GM19372 (cell line): Measurements from ENCODE around the gene MAZ.
"Not testable (repeated sequence)": the region's sequence is repeated elsewhere in the genome, so short reads cannot be mapped to it uniquely, and the experiment has no call there.

ENCODE experiments used
- ATAC-seq: cut with Tn5 transposase; IDR thresholded peaks from one replicate; pipeline ENCODE4 v1.9.1; 2021; ENCODE audit warnings: mild to moderate bottlenecking, low read depth, moderate library complexity; ENCODE audit not compliant: unreplicated experiment

Gene MAZ

DNA sequence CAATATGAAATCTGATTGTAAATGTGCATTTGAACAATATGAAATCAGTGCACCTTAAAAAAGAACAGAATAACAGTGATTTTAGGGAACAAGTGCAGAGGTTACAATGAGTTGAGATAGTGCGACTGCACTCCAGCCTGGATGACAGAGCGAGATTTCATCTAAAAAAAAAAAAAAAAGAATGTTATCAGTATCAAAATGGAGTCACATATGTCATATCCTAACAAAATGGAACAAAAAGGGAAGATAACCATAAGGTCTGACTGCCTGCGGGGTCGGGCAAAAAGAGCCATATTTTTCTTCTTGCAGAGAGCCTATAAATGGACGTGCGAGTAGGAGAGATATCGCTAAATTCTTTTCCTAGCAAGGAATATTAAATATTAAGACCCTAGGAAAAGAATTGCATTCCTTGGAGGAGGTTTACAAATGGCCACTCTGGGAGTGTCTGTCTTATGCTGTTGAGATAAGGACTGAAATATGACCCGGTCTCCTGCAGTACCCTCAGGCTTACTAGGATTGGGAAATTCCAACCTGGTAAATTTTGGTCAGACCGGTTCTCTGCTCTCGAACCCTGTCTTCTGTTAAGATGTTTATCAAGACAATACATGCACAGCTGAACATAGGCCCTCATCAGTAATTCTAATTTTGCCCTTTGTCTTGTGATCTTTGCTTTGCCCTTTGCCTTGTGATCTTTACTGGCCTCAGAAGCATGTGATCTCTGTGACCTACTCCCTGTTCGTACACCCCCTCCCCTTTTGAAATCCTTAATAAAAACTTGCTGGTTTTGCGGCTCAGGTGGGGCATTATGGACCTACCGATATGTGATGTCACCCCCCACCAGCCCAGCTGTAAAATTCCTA lies 23.0 kb upstream of the MAZ start:
- ATAC-seq = not testable (repeated sequence)

DNA sequence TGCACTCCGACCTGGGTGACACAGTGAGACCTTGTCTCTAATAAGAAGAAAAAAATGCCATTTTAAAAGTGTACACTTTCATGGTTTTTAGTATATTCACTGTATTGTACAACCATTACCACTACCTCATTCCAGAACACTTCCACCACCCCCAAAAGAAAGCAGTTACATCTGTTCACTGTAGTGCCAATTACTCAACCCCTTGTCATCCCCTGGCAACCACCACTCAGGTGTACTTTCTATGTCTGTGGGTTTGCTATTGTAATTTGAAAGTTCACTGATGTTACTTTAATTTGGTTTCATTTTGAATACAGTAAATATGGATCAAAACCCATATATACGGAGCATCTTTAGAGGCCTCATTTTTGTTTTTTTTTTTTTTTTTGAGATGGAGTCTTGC lies 22.2 kb upstream of the MAZ start:
- no peak for ATAC-seq

DNA sequence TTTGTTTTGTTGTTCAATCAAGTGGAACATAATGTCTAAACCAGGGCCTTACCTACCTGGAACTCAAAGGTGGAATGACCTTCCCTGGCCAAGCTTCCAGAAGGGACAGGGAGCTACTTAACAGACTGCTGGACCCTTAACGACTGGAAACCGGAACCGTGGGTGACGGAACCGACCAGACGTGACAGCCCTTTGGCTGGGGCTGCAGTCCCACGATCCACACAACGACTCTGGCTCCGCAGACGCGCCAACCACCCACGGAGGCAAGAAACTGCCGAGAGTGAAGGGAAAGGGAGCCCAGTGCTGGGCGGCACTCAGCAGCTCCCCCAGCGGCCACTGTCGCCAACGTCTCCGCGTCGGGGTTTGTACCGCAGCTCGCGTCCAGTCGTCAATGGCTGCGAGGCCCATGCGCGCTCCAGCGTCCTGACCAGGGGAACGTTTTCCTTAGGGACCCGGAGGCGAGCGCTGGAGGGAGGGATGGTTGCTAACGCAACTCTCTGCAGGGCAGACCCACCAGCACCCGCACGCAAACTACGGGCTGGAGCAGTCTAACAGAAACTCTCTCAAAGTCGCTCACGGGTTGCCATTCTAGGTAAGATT lies 21.3 kb upstream of the MAZ start:
- ATAC-seq = no peak

DNA sequence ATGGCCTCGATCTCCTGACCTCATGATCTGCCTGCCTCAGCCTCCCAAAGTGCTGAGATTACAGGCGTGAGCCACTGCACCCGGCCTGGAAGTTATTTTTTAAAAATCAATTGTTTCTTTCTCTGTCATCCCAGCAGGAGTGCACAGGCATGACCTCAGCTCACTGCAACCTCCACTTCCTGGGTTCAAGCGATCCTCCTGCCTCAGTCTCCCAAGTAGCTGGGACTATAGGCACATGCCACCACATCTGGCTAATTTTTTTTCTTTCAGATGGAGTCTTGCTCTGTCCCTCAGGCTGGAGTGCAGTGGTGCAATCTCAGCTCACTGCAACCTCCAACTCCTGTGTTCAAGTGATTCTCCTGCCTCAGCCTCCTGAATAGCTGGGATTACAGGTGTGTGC lies 19.2 kb upstream of the MAZ start:
- not testable (repeated sequence) for ATAC-seq

DNA sequence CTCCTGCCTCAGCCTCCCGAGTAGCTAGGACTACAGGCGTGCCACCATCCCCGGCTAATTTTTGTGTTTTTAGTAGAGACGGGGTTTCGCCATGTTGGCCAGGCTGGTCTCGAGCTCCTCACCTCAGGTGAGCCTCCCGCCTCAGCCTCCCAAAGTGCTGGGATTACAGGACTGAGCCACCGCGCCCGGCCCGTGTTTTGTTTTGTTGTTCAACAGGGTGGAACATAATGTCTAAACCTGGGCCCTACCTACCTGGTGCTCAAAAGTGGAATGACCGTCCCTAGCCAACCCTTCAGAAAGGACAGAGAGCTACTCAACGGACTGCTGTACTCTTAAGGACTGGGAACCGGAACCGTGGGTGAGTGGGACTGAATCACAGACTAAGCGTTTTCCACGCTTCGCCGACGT lies 16.6 kb upstream of the MAZ start:
- ATAC-seq = no peak

DNA sequence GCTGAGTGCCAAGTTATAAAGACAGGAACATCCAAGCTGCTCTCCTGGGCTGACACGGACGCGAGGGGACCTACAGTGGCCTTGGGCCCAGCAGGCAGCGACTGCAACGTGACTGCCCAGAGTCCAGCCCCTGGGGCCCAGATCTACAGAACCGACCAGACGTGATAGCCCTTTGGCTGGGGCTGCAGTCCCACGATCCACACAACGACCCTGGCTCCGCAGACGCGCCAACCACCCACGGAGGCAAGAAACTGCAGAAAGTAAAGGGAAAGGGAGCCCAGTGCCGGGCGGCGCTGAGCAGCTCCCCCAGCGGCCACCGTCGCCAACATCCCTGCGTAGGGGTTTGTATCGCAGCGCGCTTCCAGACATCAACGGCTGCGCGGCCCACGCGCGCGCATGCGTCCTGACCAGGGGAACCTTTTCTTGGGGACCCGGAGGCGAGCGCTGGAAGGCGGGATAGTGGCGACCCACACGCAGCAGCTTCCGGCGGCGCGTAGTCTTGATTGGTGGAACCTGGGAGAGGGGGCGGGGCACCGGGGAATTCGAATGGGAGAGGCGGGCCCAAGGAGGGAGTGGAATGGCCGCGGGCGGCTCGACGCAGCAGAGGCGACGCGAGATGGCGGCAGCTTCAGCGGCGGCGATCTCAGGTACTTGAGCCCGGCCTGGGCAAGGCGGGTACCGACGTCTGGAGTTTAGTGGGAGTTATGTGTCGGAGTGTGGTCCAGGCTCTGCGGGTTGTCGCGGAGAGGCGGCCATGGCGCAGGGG lies 16.0 kb upstream of the MAZ start, which contains the start of gene KIF22:
Gene KIF22, plus strand, starts transcription at position 569 of the 766 bp plus-strand sequence. Its CDS starts 9 bp downstream, at position 578.
- ATAC-seq = peak; percentile 92

DNA sequence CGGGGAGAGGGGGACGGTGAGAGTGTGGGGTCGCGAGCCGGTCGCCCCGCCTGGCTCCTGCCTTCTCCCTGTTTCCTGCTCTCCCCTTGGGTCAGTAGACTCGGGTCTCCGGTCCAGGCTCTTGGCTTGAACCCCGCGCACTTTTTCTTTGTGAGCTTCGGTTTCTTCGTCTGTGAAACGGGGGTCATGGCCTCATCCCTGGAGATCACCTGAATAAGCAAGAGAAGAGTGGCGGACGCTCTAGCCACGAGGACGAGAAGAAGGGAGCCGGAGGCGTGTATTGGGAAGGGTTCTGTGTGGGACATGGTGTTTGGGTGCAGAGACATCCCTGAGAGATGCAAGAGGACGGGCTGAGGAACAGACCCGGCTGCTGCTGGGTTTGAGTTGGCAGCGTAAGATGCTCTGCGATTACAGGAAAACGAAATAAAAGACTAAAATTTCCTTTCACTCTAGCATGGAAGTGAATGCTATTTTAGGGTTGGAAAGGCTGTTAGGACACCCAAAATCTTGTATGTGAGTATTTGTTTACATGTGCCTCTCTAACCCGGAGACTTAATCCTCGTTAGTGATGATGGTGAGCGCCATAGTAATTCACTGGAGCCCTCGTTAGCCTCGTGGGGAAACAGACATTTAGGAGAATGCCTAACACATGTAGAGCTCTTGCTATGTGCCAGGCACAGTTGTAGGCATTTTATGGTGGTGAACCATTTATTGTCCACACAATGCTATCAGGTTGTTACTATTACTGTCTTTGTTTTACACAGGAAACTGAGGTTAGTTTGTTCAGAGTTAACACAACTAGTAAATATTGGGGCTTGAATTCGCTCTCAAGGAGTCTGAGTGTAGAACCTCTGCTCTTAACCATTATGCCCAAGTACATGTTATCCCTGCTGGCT lies 15.1 kb upstream of the MAZ start:
- peak; percentile 24 for ATAC-seq

DNA sequence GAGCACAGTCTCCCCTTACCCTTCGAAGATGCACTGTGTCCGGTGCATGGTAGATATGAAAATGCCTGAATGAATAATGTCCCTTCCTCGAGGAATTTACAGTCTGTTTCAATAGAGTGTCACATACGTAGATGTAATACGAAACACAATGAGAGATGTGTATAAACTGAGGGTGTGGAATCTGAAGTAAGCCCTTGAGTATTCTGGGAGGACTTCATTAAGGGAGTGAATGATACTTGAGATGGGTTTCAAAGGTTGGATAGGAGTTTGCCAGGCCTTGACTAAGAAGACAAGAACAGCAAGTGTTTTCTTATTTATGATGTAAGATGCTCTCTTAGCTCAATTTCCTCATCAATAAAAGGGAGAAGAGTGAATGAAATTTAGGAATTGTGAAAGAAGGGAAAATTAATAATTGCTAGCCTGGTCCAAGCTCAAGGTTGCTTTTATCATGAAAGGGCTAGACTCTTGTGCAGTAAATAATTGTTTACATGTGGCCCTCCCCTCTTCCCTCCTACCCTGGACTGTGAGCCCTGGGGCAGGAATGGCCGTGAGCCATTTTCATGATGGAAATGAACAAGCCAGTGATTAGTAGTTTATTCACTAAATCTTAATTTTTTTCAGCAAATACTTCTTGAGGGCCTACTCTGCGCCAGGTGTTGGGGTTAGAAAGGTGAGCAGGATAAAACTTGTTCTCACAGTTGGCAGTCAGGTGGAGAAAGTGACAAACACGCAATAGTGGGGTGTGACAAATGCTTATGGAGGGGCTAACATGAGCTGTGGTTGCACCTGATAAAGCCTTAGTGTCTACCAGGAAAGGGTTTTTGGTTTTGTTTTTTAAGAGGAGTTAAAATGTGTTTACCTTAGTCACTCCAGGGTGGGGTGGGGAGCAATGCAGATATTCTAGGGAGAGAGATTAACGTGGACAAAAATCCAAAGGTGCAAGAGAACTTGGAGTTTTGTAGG lies 14.2 kb upstream of the MAZ start:
- no peak for ATAC-seq

DNA sequence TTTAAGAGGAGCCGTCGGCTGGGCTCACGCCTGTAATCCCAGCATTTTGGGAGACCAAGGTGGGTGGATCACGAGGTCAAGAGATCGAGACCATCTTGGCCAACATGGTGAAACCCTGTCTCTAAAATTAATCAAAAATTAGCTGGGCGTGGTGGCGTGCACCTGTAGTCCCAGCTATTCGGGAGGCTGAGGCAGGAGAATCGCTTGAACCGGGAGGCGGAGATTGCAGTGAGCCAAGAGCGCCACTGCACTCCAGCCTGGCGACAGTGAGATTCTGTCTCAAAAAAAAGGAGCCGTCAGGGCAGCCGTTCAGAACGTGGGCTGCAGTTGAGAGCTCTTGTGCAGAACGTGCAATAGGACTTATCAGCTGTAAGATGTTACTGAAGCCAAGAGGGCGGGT lies 13.2 kb upstream of the MAZ start:
- not testable (repeated sequence) for ATAC-seq

GRCh38 chr16:29794231-29794710 lies 12.1 kb upstream of the MAZ start:
- ATAC-seq = no peak

GRCh38 chr16:29802416-29802935 lies 3.9 kb upstream of the MAZ start:
- ATAC-seq = no peak

DNA sequence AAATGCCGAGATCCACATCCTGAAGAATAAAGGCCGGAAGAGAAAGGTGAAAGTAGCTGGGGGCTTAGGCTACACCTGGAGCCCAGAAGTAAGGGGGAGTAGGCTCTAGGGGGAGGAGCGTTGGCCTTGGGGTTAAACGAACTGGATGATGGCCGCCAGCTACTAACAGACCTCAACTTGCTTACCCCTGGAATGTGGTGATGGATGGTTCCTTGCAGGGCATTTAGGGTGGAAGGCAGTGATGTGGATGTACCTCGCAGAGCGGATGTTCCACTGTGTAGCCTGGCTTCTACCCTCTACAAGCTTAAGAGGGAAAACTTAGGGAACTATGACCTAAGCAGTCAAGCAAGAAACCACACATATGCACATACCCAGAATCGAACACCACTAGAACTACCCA lies 2.3 kb upstream of the MAZ start:
- no peak for ATAC-seq

- no peak for ATAC-seq
These were observed 1.7 kb upstream of the MAZ start for GRCh38 chr16:29804455-29805231.

- ATAC-seq = peak; percentile 60
These were observed 864 bp upstream of the MAZ start for GRCh38 chr16:29805232-29806098.

DNA sequence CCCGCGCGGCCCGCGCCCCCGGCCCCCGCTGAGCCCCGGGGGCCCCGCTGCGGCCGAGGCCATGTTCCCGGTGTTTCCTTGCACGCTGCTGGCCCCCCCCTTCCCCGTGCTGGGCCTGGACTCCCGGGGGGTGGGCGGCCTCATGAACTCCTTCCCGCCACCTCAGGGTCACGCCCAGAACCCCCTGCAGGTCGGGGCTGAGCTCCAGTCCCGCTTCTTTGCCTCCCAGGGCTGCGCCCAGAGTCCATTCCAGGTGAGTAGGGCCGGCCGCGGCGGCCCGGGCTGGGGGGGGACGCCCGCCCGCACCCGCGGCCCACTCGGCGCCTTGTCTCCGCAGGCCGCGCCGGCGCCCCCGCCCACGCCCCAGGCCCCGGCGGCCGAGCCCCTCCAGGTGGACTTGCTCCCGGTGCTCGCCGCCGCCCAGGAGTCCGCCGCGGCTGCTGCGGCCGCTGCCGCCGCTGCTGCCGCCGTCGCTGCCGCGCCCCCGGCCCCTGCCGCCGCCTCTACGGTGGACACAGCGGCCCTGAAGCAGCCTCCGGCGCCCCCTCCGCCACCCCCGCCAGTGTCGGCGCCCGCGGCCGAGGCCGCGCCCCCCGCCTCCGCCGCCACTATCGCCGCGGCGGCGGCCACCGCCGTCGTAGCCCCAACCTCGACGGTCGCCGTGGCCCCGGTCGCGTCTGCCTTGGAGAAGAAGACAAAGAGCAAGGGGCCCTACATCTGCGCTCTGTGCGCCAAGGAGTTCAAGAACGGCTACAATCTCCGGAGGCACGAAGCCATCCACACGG lies 504 bp downstream of the MAZ start:
- ATAC-seq = no peak
